Endodermal cell (in vitro differentiated cells): ENCODE results near the gene FOXK2. TPM values are rescaled to one million over a fixed set of nuclear protein-coding genes. Genes with fewer than 3 reads are reported as not detected.

Experiments
- DNase-seq: peaks from one replicate; pipeline ENCODE4 v3.0.0-alpha.2; 2017
- H3K27ac ChIP-seq: 2 replicates; pipeline ENCODE4 v1.5.1; 2013; ENCODE audit warnings: mild to moderate bottlenecking, low read depth, low read length, moderate library complexity
- H3K27me3 ChIP-seq: 2 replicates; pipeline ENCODE4 v1.6.1; 2013; ENCODE audit warnings: mild to moderate bottlenecking, low read length, moderate library complexity; ENCODE audit not compliant: insufficient read depth, control insufficient read depth, poor library complexity, severe bottlenecking
- H3K36me3 ChIP-seq: 2 replicates; pipeline ENCODE4 v1.7.0; 2013; ENCODE audit warnings: mild to moderate bottlenecking, low read length, moderate library complexity; ENCODE audit not compliant: control insufficient read depth, insufficient read depth
- H3K4me1 ChIP-seq: one replicate; pipeline ENCODE4 v1.7.0; 2013; ENCODE audit warnings: low read length; ENCODE audit not compliant: control insufficient read depth, insufficient read depth
- H3K4me3 ChIP-seq: 2 replicates; pipeline ENCODE4 v1.5.1; 2013; ENCODE audit warnings: mild to moderate bottlenecking, low read length, moderate library complexity
- H3K9ac ChIP-seq: 2 replicates; pipeline ENCODE4 v1.6.1; 2013; ENCODE audit warnings: mild to moderate bottlenecking, low read length, moderate library complexity; ENCODE audit not compliant: poor library complexity, severe bottlenecking; ENCODE audit errors: extremely low read depth
- H3K9me3 ChIP-seq: 2 replicates; pipeline ENCODE4 v1.6.1; 2013; ENCODE audit warnings: mild to moderate bottlenecking, low read length, moderate library complexity; ENCODE audit not compliant: control insufficient read depth
- H3K27ac Mint-ChIP-seq: 2 replicates; pipeline ENCODE4 v1.8.0; 2020; ENCODE audit warnings: mixed read lengths
- H3K27me3 Mint-ChIP-seq: 2 replicates; pipeline ENCODE4 v1.8.0; 2021; ENCODE audit warnings: mild to moderate bottlenecking, mixed read lengths; ENCODE audit not compliant: insufficient read depth
- H3K36me3 Mint-ChIP-seq: 2 replicates; pipeline ENCODE4 v1.8.0; 2020; ENCODE audit warnings: low read depth, mixed read lengths
- H3K4me1 Mint-ChIP-seq: 2 replicates; pipeline ENCODE4 v1.8.0; 2020; ENCODE audit warnings: mixed read lengths
- H3K4me3 Mint-ChIP-seq: 2 replicates; pipeline ENCODE4 v1.8.0; 2020; ENCODE audit warnings: mild to moderate bottlenecking, moderate library complexity, mixed read lengths
- H3K9me3 Mint-ChIP-seq: 2 replicates; pipeline ENCODE4 v1.8.0; 2020; ENCODE audit warnings: mild to moderate bottlenecking, mixed read lengths
- WGBS, 2 experiments: methylation state at CpG; one replicate each; pipeline versions ENCODE4 v1.1.5 to v1.1.7; 2013; ENCODE audit warnings: missing lambda C conversion rate in 2 of 2, mixed read lengths in 1 of 2; ENCODE audit not compliant: insufficient coverage in 1 of 2, insufficient read length in 1 of 2; 5-methylcytosine and 5-hydroxymethylcytosine counted together
- total RNA-seq, 2 donors: library from RNA; stranded (reverse); fragmentation: NEBNext Ultra II Directional in 1 of 2; extraction: Animal tissue kit (Norgen Biotek cat#: 25700) in 1 of 2; gene quantifications; 2 replicates in 1 of 2; 3 replicates in 1 of 2; pipeline ENCODE4 v1.2.1, GENCODE V29; 2021
- TF ChIP-seq, protein P1 (sequence below): fragments of 200-600 bp; sonication (generic); conservative IDR thresholded peaks from 2 replicates; pipeline ENCODE4 v1.5.0; 2021; ENCODE audit warnings: antibody characterized with exemption, mild to moderate bottlenecking

The FOXK2 gene
- total RNA-seq, 2 donors from 2014 or later = 67.2 to 68.1 TPM

DNA sequence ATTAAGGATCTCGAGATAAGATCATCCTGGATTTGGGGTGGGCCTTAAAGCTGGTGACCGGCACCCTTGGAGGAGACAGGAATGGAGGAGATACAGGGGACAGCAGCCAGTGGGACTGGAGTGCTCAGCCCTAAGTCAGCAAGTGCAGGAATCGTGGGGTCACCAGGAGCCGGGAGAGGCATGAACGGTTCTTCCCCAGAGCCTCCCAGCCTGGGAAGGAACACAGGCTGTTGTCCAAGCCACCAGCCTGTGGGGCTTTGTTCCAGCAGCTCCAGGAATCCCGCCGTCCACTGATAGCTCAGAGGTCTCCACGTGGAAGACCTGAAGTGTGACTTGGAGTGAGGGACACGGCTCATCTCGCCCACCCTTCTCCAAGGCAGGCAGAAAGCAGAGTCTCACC is 131.2 kb downstream of the FOXK2 start:
- Histone ChIP-seq H3K36me3 (no peaks in the 10 kb centered on the region), H3K27ac (no peak overlapping the region), H3K9ac (no peak overlapping the region), H3K27me3 (no peaks in the 10 kb centered on the region), H3K4me1 (no peaks in the 10 kb centered on the region), H3K9me3 (no peaks in the 10 kb centered on the region), H3K4me3 (no peak overlapping the region)
- Mint-ChIP-seq H3K4me1 (peaks cover 4% of the 10 kb centered on the region), H3K27me3 (peaks cover 10% of the 10 kb centered on the region), H3K4me3 (no peak overlapping the region), H3K27ac (no peak overlapping the region), H3K9me3 (no peaks in the 10 kb centered on the region), H3K36me3 (peaks cover 2% of the 10 kb centered on the region)
- no peak for DNase-seq
- TF ChIP-seq, protein P1, sequence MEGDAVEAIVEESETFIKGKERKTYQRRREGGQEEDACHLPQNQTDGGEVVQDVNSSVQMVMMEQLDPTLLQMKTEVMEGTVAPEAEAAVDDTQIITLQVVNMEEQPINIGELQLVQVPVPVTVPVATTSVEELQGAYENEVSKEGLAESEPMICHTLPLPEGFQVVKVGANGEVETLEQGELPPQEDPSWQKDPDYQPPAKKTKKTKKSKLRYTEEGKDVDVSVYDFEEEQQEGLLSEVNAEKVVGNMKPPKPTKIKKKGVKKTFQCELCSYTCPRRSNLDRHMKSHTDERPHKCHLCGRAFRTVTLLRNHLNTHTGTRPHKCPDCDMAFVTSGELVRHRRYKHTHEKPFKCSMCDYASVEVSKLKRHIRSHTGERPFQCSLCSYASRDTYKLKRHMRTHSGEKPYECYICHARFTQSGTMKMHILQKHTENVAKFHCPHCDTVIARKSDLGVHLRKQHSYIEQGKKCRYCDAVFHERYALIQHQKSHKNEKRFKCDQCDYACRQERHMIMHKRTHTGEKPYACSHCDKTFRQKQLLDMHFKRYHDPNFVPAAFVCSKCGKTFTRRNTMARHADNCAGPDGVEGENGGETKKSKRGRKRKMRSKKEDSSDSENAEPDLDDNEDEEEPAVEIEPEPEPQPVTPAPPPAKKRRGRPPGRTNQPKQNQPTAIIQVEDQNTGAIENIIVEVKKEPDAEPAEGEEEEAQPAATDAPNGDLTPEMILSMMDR = no peak
- WGBS, 2 experiments = 88 to 96% methylated on average over 4 to 9 of the region's 10 CpGs

- Mint-ChIP-seq H3K27me3 (peaks cover 10% of the 10 kb centered on the region), H3K36me3 (no peaks in the 10 kb centered on the region), H3K27ac (no peak overlapping the region), H3K4me1 (no peaks in the 10 kb centered on the region), H3K4me3 (no peak overlapping the region), H3K9me3 (no peaks in the 10 kb centered on the region)
- Histone ChIP-seq H3K9me3 (no peaks in the 10 kb centered on the region), H3K36me3 (no peaks in the 10 kb centered on the region), H3K4me3 (no peak overlapping the region), H3K9ac (no peak overlapping the region), H3K27me3 (no peaks in the 10 kb centered on the region), H3K27ac (no peak overlapping the region), H3K4me1 (no peaks in the 10 kb centered on the region)
- TF ChIP-seq, protein P1 = no peak
- WGBS, 2 experiments = 91 to 94% methylated on average over 22 to 30 of the region's 30 CpGs
- no peak for DNase-seq
These were observed 134.4 kb downstream of the FOXK2 start for GRCh38 chr17:82653651-82654528.

Other genes with a start within 250 kb of the FOXK2 start
- gene CSNK1D, start 246.0 kb upstream of the FOXK2 start, total RNA-seq = 100 to 1,000 TPM; 104 to 143 TPM
- under 1 TPM; 0.55 to 0.80 TPM for gene CD7, start 202.1 kb upstream of the FOXK2 start, total RNA-seq
- gene SECTM1, start 186.0 kb upstream of the FOXK2 start, total RNA-seq = not detected
- under 1 TPM; 0.46 to 0.48 TPM for gene TEX19, start 160.5 kb upstream of the FOXK2 start, total RNA-seq
- under 1 TPM in 1 of 2 donors, not detected in 1; 0.40 TPM for gene UTS2R, start 148.0 kb upstream of the FOXK2 start, total RNA-seq
- 10 to 100 TPM; 31.5 to 37.6 TPM for gene HEXD, start 101.4 kb upstream of the FOXK2 start, total RNA-seq
- 10 to 100 TPM; 24.0 to 30.1 TPM for gene OGFOD3, start 101.1 kb upstream of the FOXK2 start, total RNA-seq
- gene CYBC1, start 69.0 kb upstream of the FOXK2 start, total RNA-seq = 10 to 100 TPM; 71.2 to 88.5 TPM
- gene NARF, start 61.0 kb upstream of the FOXK2 start, total RNA-seq = 10 to 100 TPM; 64.0 to 70.8 TPM
- 10 to 100 TPM; 75.3 to 79.1 TPM for gene WDR45B, start 128.7 kb downstream of the FOXK2 start, total RNA-seq
- gene RAB40B, start 179.0 kb downstream of the FOXK2 start, total RNA-seq = 1 to 10 TPM; 1.2 to 4.6 TPM
- 10 to 100 TPM; 34.5 to 40.0 TPM for gene FN3KRP, start 197.0 kb downstream of the FOXK2 start, total RNA-seq
- gene FN3K, start 215.9 kb downstream of the FOXK2 start, total RNA-seq = 10 to 100 TPM; 24.7 to 35.6 TPM
- gene TBCD, start 232.3 kb downstream of the FOXK2 start, total RNA-seq = 100 to 1,000 TPM; 107 TPM